Measurements from ENCODE around the gene MFAP2. TPM values are rescaled to one million over a fixed set of nuclear protein-coding genes. Genes with fewer than 3 reads are reported as not detected.

MFAP2 gene
- total RNA-seq, 6 donors from 2014 or later: 2.1 to 21.7 (median 7.2) TPM

- H3K4me1 ChIP-seq: peaks cover 0 to 2% (median 0%) of the 10 kb centered on the region in 4 donors
- DNase-seq (peak in 1 of 2 donors; percentile 74), ATAC-seq (ENCODE audit: low FRiP score in 2 of 2) (no peak)
- H3K27ac ChIP-seq: no peak overlapping the region
- peaks cover 0 to 85% (median 65%) of the 10 kb centered on the region in 4 donors for H3K36me3 ChIP-seq
- 94 to 95% methylated on average over 11 to 18 of the region's 22 CpGs for WGBS, 2 donors
- no peak overlapping the region for H3K4me3 ChIP-seq
- no peak for TF ChIP-seq EP300 (IDR thresholded peaks at IDR 0.05)
- no peak for TF ChIP-seq CTCF (IDR thresholded peaks at IDR 0.05)
- TF ChIP-seq POLR2AphosphoS5 (IDR thresholded peaks at IDR 0.05): no peak
- TF ChIP-seq POLR2A (IDR thresholded peaks at IDR 0.05): no peak
- no peaks in the 10 kb centered on the region for H3K9me3 ChIP-seq
- H3K27me3 ChIP-seq: no peaks in the 10 kb centered on the region
Observed at GRCh38 chr1:16989676-16990391, 9.4 kb upstream of the MFAP2 start.

- Histone ChIP-seq H3K36me3 (peaks cover 0 to 70% (median 58%) of the 10 kb centered on the region in 4 donors), H3K9me3 (no peaks in the 10 kb centered on the region), H3K27me3 (no peaks in the 10 kb centered on the region), H3K4me3 (no peak overlapping the region), H3K27ac (no peak overlapping the region), H3K4me1 (peaks cover 0 to 8% (median 4%) of the 10 kb centered on the region in 4 donors)
- TF ChIP-seq POLR2A (IDR thresholded peaks at IDR 0.05): no peak
- no peak for TF ChIP-seq POLR2AphosphoS5 (IDR thresholded peaks at IDR 0.05)
- TF ChIP-seq EP300 (IDR thresholded peaks at IDR 0.05): no peak
- no peak for TF ChIP-seq CTCF (IDR thresholded peaks at IDR 0.05)
- no peak for ATAC-seq (ENCODE audit: low FRiP score in 2 of 2)
- DNase-seq: no peak
- WGBS, 2 donors: 91 to 95% methylated on average over 11 to 13 of the region's 13 CpGs
Observed at GRCh38 chr1:16988210-16988609, 7.8 kb upstream of the MFAP2 start.

- Histone ChIP-seq H3K4me3 (no peak overlapping the region), H3K27me3 (no peaks in the 10 kb centered on the region), H3K4me1 (peaks cover 0 to 8% (median 4%) of the 10 kb centered on the region in 4 donors), H3K27ac (no peak overlapping the region), H3K9me3 (no peaks in the 10 kb centered on the region), H3K36me3 (peaks cover 0 to 64% (median 49%) of the 10 kb centered on the region in 4 donors)
- 79 to 98% methylated on average over 5 of the region's 16 CpGs for WGBS, 2 donors
- no peak for ATAC-seq (ENCODE audit: low FRiP score in 2 of 2)
- no peak for TF ChIP-seq POLR2AphosphoS5 (IDR thresholded peaks at IDR 0.05)
- TF ChIP-seq POLR2A (IDR thresholded peaks at IDR 0.05): no peak
- no peak for TF ChIP-seq EP300 (IDR thresholded peaks at IDR 0.05)
- TF ChIP-seq CTCF (IDR thresholded peaks at IDR 0.05): no peak
- DNase-seq: no peak
Observed at GRCh38 chr1:16986962-16987361, 6.5 kb upstream of the MFAP2 start.

- Histone ChIP-seq H3K9me3 (no peaks in the 10 kb centered on the region), H3K27ac (no peak overlapping the region), H3K36me3 (peaks cover 0 to 60% (median 45%) of the 10 kb centered on the region in 4 donors), H3K27me3 (no peaks in the 10 kb centered on the region), H3K4me3 (no peak overlapping the region), H3K4me1 (peaks cover 0 to 8% (median 4%) of the 10 kb centered on the region in 4 donors)
- 88 to 92% methylated on average over 4 to 11 of the region's 23 CpGs for WGBS, 2 donors
- no peak for ATAC-seq (ENCODE audit: low FRiP score in 2 of 2)
- DNase-seq: no peak
- TF ChIP-seq POLR2AphosphoS5 (IDR thresholded peaks at IDR 0.05) (no peak), EP300 (IDR thresholded peaks at IDR 0.05) (no peak), POLR2A (IDR thresholded peaks at IDR 0.05) (no peak), CTCF (IDR thresholded peaks at IDR 0.05) (no peak)
Observed at GRCh38 chr1:16986560-16986959, 6.1 kb upstream of the MFAP2 start.
